ENCODE measurements around the gene NR3C2. TPM values are rescaled to one million over a fixed set of nuclear protein-coding genes. Genes with fewer than 3 reads are reported as not detected.

NR3C2 gene
- total RNA-seq, 1 experiment from 2014 or later: 0.16 TPM

GRCh38 chr4:148344352-148344751 lies 97.9 kb downstream of the NR3C2 start:
- Mint-ChIP-seq H3K4me1 (ENCODE audit: low read depth, unreplicated experiment) (no peaks in the 10 kb centered on the region), H3K36me3 (ENCODE audit: insufficient read depth, unreplicated experiment) (no peaks in the 10 kb centered on the region), H3K27me3 (ENCODE audit: insufficient read depth, unreplicated experiment) (peaks cover 8% of the 10 kb centered on the region), H3K27ac (ENCODE audit: unreplicated experiment) (no peak overlapping the region), H3K4me3 (ENCODE audit: unreplicated experiment) (no peak overlapping the region), H3K9me3 (ENCODE audit: unreplicated experiment) (no peaks in the 10 kb centered on the region)
- POLR2A ChIA-PET: no interaction called here
- H3K27me3 ChIP-seq (replicated peaks; ENCODE audit: control insufficient read depth, insufficient read depth, low read length): no peaks in the 10 kb centered on the region; the same call in 1 of the 2 replicates
- intact Hi-C loops (cut with micrococcal nuclease; ENCODE audit: unreplicated experiment): no loop called here
- DNase-seq: no peak
- no peaks in the 10 kb centered on the region for H3K4me1 ChIP-seq
- no peaks in the 10 kb centered on the region for H3K36me3 ChIP-seq (ENCODE audit: control insufficient read depth, insufficient read depth, low read length)
- no peak for TF ChIP-seq CTCF (IDR thresholded peaks at IDR 0.05; ENCODE audit: insufficient read depth in 1 of 2, low read depth in 1 of 2, low read length in 1 of 2, severe bottlenecking in 1 of 2, unreplicated experiment in 1 of 2)
- H3K9me3 ChIP-seq: no peaks in the 10 kb centered on the region
- H3K4me3 ChIP-seq (ENCODE audit: low read depth, low read length): no peak overlapping the region
- CTCF ChIA-PET: no interaction called here
- BruUV-seq (replicated peaks): no TSS peak

GRCh38 chr4:148341980-148342800 lies 100.0 kb downstream of the NR3C2 start:
- no peaks in the 10 kb centered on the region for H3K27me3 ChIP-seq (replicated peaks; ENCODE audit: control insufficient read depth, insufficient read depth, low read length)
- Mint-ChIP-seq H3K9me3 (ENCODE audit: unreplicated experiment) (no peaks in the 10 kb centered on the region), H3K27me3 (ENCODE audit: insufficient read depth, unreplicated experiment) (peaks cover 6% of the 10 kb centered on the region), H3K4me3 (ENCODE audit: unreplicated experiment) (no peak overlapping the region), H3K27ac (ENCODE audit: unreplicated experiment) (no peak overlapping the region), H3K4me1 (ENCODE audit: low read depth, unreplicated experiment) (no peaks in the 10 kb centered on the region), H3K36me3 (ENCODE audit: insufficient read depth, unreplicated experiment) (no peaks in the 10 kb centered on the region)
- CTCF ChIA-PET: interaction anchor here (0.6 kb wide), 1 partner anchor 358 kb away, joined by 3 read pairs; no protein-coding TSS in a partner anchor
- intact Hi-C loops (cut with micrococcal nuclease; ENCODE audit: unreplicated experiment): no loop called here
- no peak for TF ChIP-seq CTCF (IDR thresholded peaks at IDR 0.05; ENCODE audit: insufficient read depth in 1 of 2, low read depth in 1 of 2, low read length in 1 of 2, severe bottlenecking in 1 of 2, unreplicated experiment in 1 of 2)
- H3K36me3 ChIP-seq (ENCODE audit: control insufficient read depth, insufficient read depth, low read length): no peaks in the 10 kb centered on the region
- BruUV-seq (replicated peaks): no TSS peak
- DNase-seq: peak in 1 of 2 experiments; percentile 1
- POLR2A ChIA-PET: no interaction called here
- no peak overlapping the region for H3K4me3 ChIP-seq (ENCODE audit: low read depth, low read length)
- H3K9me3 ChIP-seq: no peaks in the 10 kb centered on the region
- H3K4me1 ChIP-seq: no peaks in the 10 kb centered on the region

GRCh38 chr4:148335133-148335532 lies 107.1 kb downstream of the NR3C2 start:
- no peaks in the 10 kb centered on the region for H3K36me3 Mint-ChIP-seq (ENCODE audit: insufficient read depth, unreplicated experiment)
- H3K9me3 Mint-ChIP-seq (ENCODE audit: unreplicated experiment): no peaks in the 10 kb centered on the region
- no peak for DNase-seq
- H3K27me3 ChIP-seq (replicated peaks; ENCODE audit: control insufficient read depth, insufficient read depth, low read length): no peaks in the 10 kb centered on the region
- no peaks in the 10 kb centered on the region for H3K4me1 Mint-ChIP-seq (ENCODE audit: low read depth, unreplicated experiment)
- no peak overlapping the region for H3K4me3 Mint-ChIP-seq (ENCODE audit: unreplicated experiment)
- H3K4me1 ChIP-seq: no peaks in the 10 kb centered on the region
- no peak overlapping the region for H3K4me3 ChIP-seq (ENCODE audit: low read depth, low read length)
- no peaks in the 10 kb centered on the region for H3K9me3 ChIP-seq
- TF ChIP-seq CTCF (IDR thresholded peaks at IDR 0.05; ENCODE audit: insufficient read depth in 1 of 2, low read depth in 1 of 2, low read length in 1 of 2, severe bottlenecking in 1 of 2, unreplicated experiment in 1 of 2): no peak
- H3K27ac Mint-ChIP-seq (ENCODE audit: unreplicated experiment): no peak overlapping the region
- intact Hi-C loops (cut with micrococcal nuclease; ENCODE audit: unreplicated experiment): no loop called here
- no peaks in the 10 kb centered on the region for H3K27me3 Mint-ChIP-seq (ENCODE audit: insufficient read depth, unreplicated experiment)
- POLR2A ChIA-PET: no interaction called here
- no peaks in the 10 kb centered on the region for H3K36me3 ChIP-seq (ENCODE audit: control insufficient read depth, insufficient read depth, low read length)
- BruUV-seq (replicated peaks): no TSS peak
- CTCF ChIA-PET: no interaction called here
